Heart left ventricle (tissue), 16 donors: ENCODE measurements around the gene RBBP5. TPM values are rescaled to one million over a fixed set of nuclear protein-coding genes. Genes with fewer than 3 reads are reported as not detected.

Experiments
- ATAC-seq, 4 donors: fragments of 200-7000 bp; cut with Tn5 transposase; one replicate each; pipeline ENCODE4 v1.9.1; 2020 to 2022; ENCODE audit warnings: moderate library complexity in 4 of 4, mild to moderate bottlenecking in 3 of 4, moderate number of reproducible peaks in 1 of 4
- DNase-seq, 5 donors: peaks; one replicate each; pipeline ENCODE4 v3.0.0-alpha.2; 2020
- H3K27ac ChIP-seq, 12 donors: fragments of 200-600 bp; sonication (generic) in 4 of 12; one replicate each; pipeline versions ENCODE4 v1.5.0 to v1.8.0; 2016 to 2022; ENCODE audit warnings: mild to moderate bottlenecking in 2 of 12
- H3K27me3 ChIP-seq, 9 donors: fragments of 200-600 bp; sonication (generic) in 2 of 9; one replicate each; pipeline versions ENCODE4 v1.5.1 to v1.8.0; 2016 to 2022; ENCODE audit warnings: mild to moderate bottlenecking in 3 of 9
- H3K36me3 ChIP-seq, 9 donors: fragments of 200-600 bp; sonication (generic) in 2 of 9; one replicate each; pipeline versions ENCODE4 v1.5.0 to v1.8.0; 2018 to 2022; ENCODE audit warnings: mild to moderate bottlenecking in 2 of 9
- H3K4me1 ChIP-seq, 12 donors: fragments of 200-600 bp; sonication (generic) in 4 of 12; one replicate each; pipeline versions ENCODE4 v1.5.0 to v1.8.0; 2016 to 2022; ENCODE audit warnings: mild to moderate bottlenecking in 3 of 12
- H3K4me3 ChIP-seq, 12 donors: fragments of 200-600 bp; sonication (generic) in 4 of 12; one replicate each; pipeline versions ENCODE4 v1.5.0 to v1.8.0; 2017 to 2022; ENCODE audit warnings: mild to moderate bottlenecking in 9 of 12, moderate library complexity in 4 of 12
- H3K9me3 ChIP-seq, 12 donors: fragments of 200-600 bp; sonication (generic) in 4 of 12; one replicate each; pipeline versions ENCODE4 v1.5.0 to v1.8.0; 2016 to 2022; ENCODE audit warnings: mild to moderate bottlenecking in 1 of 12
- POLR2A ChIP-seq, 2 donors: fragments of 450-650 bp; IDR thresholded peaks; one replicate each; pipeline ENCODE4 v1.6.1; 2017; ENCODE audit warnings: antibody characterized with exemption in 2 of 2, mild to moderate bottlenecking in 2 of 2, moderate library complexity in 2 of 2
- WGBS, 4 donors: extraction: QIAGEN DNeasy Blood & Tissue Kit in 2 of 4; methylation state at CpG; one replicate each; pipeline versions ENCODE4 v1.1.5 to v1.1.7; 2013 to 2018; 5-methylcytosine and 5-hydroxymethylcytosine counted together
- intact Hi-C, 10 donors: fragments of 100-400 bp; cut with DNase I; formaldehyde crosslinking; loops; one replicate each; pipeline versions ENCODE4 v1.11.1 to v1.14.2; 2022
- polyA plus RNA-seq, 2 donors: library from polyadenylated mRNA; stranded (reverse); fragments of 200-250 nt; gene quantifications; one replicate each; pipeline ENCODE4 v1.2.3, GENCODE V29; 2013
- total RNA-seq, 9 donors: library from RNA; depleted of rRNA in 2 of 9; stranded (reverse); fragments of >200 nt in 2 of 9; fragmentation: NEBNext Ultra II Directional in 3 of 9; extraction: Animal tissue kit (Norgen Biotek cat#: 25700) in 3 of 9; gene quantifications; one replicate each; pipeline versions ENCODE4 v1.1.0 to v1.2.4, GENCODE V29; 2016 to 2023
- TF ChIP-seq, protein P1 (sequence below), 12 donors: fragments of 200-600 bp; sonication (generic) in 4 of 12; IDR thresholded peaks; one replicate each; pipeline versions ENCODE4 v1.5.0 to v1.8.0; 2018 to 2022; ENCODE audit warnings: antibody characterized with exemption in 12 of 12, mild to moderate bottlenecking in 5 of 12
- donor health status: ischemic (EF 13 %, LVEDD 7.1; RV severe dilation, severe dysfunction).
- donor health status: healthy with polysubstance abuse.
- donor health status: DM: no; HTN: yes; CAD: no.
- donor health status: DM: no; HTN: no; CAD: no.
- donor health status: ischemic (EF 25% LVEDD 6.9; RV normal size, moderate dysfunction).
- donor health status: ischemic (EF 25% LVEDD 5.7; RV mildly dilated, moderate dysfunction).
- donor health status: healthy.
- donor health status: DM: yes; HTN: yes; CAD: no.
- donor health status: ischemic (EF 35%, LVEDD 5.7; RV mildly dilated, moderate dysfunction).
- donor health status: nonischemic (EF 11% LVEDD 7.7; RV severe dilation, severe dysfunction).
- donor health status: DM: yes; HTN: yes; CAD: no.
- donor health status: PGD.
- donor health status: ischemic (EF 29% LVEDD 5.4; RV normal size, mild dysfunction).
- donor health status: nonischemic (EF 23%, LVEDD 6.1; RV moderate dilation, normal function).

RBBP5 gene
- total and polyA plus RNA-seq, 11 donors, result 3.8 to 12.1 (median 9.5) TPM

DNA sequence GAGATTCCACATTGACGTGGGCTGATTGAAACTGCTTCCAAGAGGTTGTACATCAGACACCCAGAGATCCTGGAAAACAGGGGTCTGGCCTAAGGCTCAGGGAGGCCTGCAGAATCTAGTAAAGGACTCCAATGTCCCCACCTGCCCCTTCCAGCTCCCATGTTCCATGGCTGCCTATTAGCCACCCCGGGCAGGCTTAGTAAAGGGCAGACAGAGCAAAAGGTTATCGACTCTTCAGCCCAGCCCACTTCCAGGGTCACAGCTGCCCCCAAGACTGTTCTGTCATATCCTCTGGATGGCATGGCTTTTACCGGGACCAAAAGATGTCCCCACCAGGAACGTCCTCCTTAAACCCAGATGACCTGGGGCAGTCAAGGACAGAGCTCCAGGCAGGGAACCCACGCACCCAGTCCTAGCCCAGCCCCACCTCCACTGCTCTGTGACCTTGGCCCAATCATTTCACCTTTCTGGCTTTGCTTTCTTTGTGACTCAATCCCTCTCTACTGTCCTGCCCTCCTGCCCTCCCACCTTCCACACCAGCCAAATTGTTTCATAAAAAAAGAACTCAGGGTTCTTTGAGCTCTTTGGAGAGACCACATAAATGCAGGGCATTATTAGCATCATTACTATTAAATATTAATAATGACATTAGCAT, 83.5 kb downstream of the RBBP5 start:
- Histone ChIP-seq H3K36me3 (no peaks in the 10 kb centered on the region), H3K4me3 (no peak overlapping the region), H3K4me1 (peaks cover 0 to 7% (median 0%) of the 10 kb centered on the region in 12 donors), H3K9me3 (no peaks in the 10 kb centered on the region), H3K27ac (no peak overlapping the region), H3K27me3 (peaks cover 1 to 23% (median 7%) of the 10 kb centered on the region in 9 donors)
- intact Hi-C loops, result no loop called here
- 76 to 79% (median 77%) methylated on average over 6 of the region's 6 CpGs for WGBS, 4 donors
- TF ChIP-seq, protein P1, sequence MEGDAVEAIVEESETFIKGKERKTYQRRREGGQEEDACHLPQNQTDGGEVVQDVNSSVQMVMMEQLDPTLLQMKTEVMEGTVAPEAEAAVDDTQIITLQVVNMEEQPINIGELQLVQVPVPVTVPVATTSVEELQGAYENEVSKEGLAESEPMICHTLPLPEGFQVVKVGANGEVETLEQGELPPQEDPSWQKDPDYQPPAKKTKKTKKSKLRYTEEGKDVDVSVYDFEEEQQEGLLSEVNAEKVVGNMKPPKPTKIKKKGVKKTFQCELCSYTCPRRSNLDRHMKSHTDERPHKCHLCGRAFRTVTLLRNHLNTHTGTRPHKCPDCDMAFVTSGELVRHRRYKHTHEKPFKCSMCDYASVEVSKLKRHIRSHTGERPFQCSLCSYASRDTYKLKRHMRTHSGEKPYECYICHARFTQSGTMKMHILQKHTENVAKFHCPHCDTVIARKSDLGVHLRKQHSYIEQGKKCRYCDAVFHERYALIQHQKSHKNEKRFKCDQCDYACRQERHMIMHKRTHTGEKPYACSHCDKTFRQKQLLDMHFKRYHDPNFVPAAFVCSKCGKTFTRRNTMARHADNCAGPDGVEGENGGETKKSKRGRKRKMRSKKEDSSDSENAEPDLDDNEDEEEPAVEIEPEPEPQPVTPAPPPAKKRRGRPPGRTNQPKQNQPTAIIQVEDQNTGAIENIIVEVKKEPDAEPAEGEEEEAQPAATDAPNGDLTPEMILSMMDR (IDR thresholded peaks at IDR 0.05), result no peak
- TF ChIP-seq POLR2A (IDR thresholded peaks at IDR 0.05), result no peak
- DNase-seq (no peak), ATAC-seq (peak in 1 of 4 donors; percentile 26)

DNA sequence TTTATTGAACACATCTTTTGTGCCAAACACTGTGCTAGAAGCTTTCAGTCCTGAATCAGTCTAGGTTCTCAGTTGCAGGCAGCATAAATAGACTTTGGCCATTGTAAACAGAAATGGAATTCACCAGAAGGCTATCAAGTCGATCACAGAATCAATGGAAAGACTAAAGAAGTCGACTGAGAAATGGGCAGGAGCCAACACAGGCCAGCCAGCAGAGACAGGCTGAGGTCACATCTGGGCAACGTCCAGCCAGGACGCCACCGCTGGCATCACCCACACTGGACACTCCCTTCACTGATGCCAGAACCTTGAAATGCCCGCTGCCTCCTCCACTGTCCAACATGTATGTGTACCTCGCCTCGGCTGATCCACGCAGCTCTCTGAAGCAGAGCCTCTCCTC, 84.2 kb downstream of the RBBP5 start:
- Histone ChIP-seq H3K9me3 (no peaks in the 10 kb centered on the region), H3K4me1 (no peaks in the 10 kb centered on the region), H3K4me3 (no peak overlapping the region), H3K27ac (no peak overlapping the region), H3K36me3 (no peaks in the 10 kb centered on the region), H3K27me3 (peaks cover 0 to 20% (median 3%) of the 10 kb centered on the region in 9 donors)
- TF ChIP-seq, protein P1 (IDR thresholded peaks at IDR 0.05), result no peak
- TF ChIP-seq POLR2A (IDR thresholded peaks at IDR 0.05), result no peak
- DNase-seq (no peak), ATAC-seq (no peak)
- whole genome bisulfite sequencing, 4 donors, result 85 to 90% (median 87%) methylated on average over 9 of the region's 9 CpGs
- intact Hi-C loops, result no loop called here

Other genes starting within 250 kb of the RBBP5 start
- gene CNTN2, start 78.8 kb downstream of the RBBP5 start, total RNA-seq, result 1 to 10 TPM in 1 of 9 donors, under 1 TPM in 5, not detected in 3; 0.04 to 2.4 (median 0.19) TPM
- under 1 TPM; 0.06 to 0.84 TPM for gene CNTN2, start 78.8 kb downstream of the RBBP5 start, polyA plus RNA-seq
- 1 to 10 TPM; 1.3 to 3.8 (median 2.3) TPM for gene TMEM81, start 37.5 kb downstream of the RBBP5 start, total RNA-seq
- gene TMEM81, start 37.5 kb downstream of the RBBP5 start, polyA plus RNA-seq, result 1 to 10 TPM; 3.0 to 3.3 TPM
- gene DSTYK, start 89.7 kb upstream of the RBBP5 start, total RNA-seq, result 10 to 100 TPM in 1 of 9 donors, 1 to 10 TPM in 8; 5.2 to 10.1 (median 8.0) TPM
- gene DSTYK, start 89.7 kb upstream of the RBBP5 start, polyA plus RNA-seq, result 1 to 10 TPM; 3.2 to 5.3 TPM
- gene TMCC2, start 106.0 kb upstream of the RBBP5 start, total RNA-seq, result 1 to 10 TPM in 8 of 9 donors, under 1 TPM in 1; 0.97 to 5.1 (median 2.1) TPM
- 1 to 10 TPM; 1.4 to 2.0 TPM for gene TMCC2, start 106.0 kb upstream of the RBBP5 start, polyA plus RNA-seq
- 1 to 10 TPM in 3 of 9 donors, under 1 TPM in 6; 0.25 to 2.6 (median 0.82) TPM for gene NUAK2, start 199.8 kb upstream of the RBBP5 start, total RNA-seq
- under 1 TPM; 0.46 to 0.50 TPM for gene NUAK2, start 199.8 kb upstream of the RBBP5 start, polyA plus RNA-seq
- gene KLHDC8A, start 234.9 kb upstream of the RBBP5 start, total RNA-seq, result under 1 TPM in 2 of 9 donors, not detected in 7; 0.14 to 0.18 TPM
- gene KLHDC8A, start 234.9 kb upstream of the RBBP5 start, polyA plus RNA-seq, result under 1 TPM in 1 of 2 donors, not detected in 1; 0.30 TPM